Fibroblast of pulmonary artery (primary cell): ENCODE data around the gene CELA2A.

Experiments used
- DNase-seq: peaks from one replicate; pipeline ENCODE4 v3.0.0-alpha.2; 2010; ENCODE audit warnings: low read depth
- H3K4me3 ChIP-seq: replicated peaks from 2 replicates; pipeline ENCODE4 v1.5.1; 2011; ENCODE audit warnings: low read depth, mild to moderate bottlenecking, control low read depth, low read length, moderate library complexity
- CTCF ChIP-seq: IDR thresholded peaks from 2 replicates; pipeline ENCODE4 v1.5.1; 2011; ENCODE audit warnings: mild to moderate bottlenecking, control low read depth, low read length, inconsistent platforms; ENCODE audit errors: missing control alignments

The CELA2A gene

GRCh38 chr1:15411593-15412137, 44.9 kb upstream of the CELA2A start:
- DNase-seq: peak; percentile 22
- peak overlapping the region; percentile 68 for H3K4me3 ChIP-seq
- no peak for TF ChIP-seq CTCF

- no peak for TF ChIP-seq CTCF
- no peak for DNase-seq
These were observed 44.2 kb upstream of the CELA2A start for GRCh38 chr1:15412175-15412800.

GRCh38 chr1:15412843-15413242, 43.7 kb upstream of the CELA2A start:
- no peak for DNase-seq
- no peak overlapping the region for H3K4me3 ChIP-seq
- no peak for TF ChIP-seq CTCF

More at GRCh38 chr1:15412175-15412800, 44.2 kb upstream of the CELA2A start:
- H3K4me3 ChIP-seq: no peak overlapping the region

GRCh38 chr1:15413563-15414444, 42.7 kb upstream of the CELA2A start:
- no peak for DNase-seq
- no peak overlapping the region for H3K4me3 ChIP-seq

GRCh38 chr1:15414445-15414983, 42.0 kb upstream of the CELA2A start:
- TF ChIP-seq CTCF: no peak
- no peak overlapping the region for H3K4me3 ChIP-seq
- no peak for DNase-seq

More at GRCh38 chr1:15413563-15414444, 42.7 kb upstream of the CELA2A start:
- no peak for TF ChIP-seq CTCF

- TF ChIP-seq CTCF: no peak
- H3K4me3 ChIP-seq: no peak overlapping the region
- DNase-seq: peak; percentile 35
These were observed 39.2 kb upstream of the CELA2A start for GRCh38 chr1:15417059-15417934.
